ENCODE data around the gene OPALIN.
"Not testable (repeated sequence)": the region's sequence is repeated elsewhere in the genome, so short reads cannot be mapped to it uniquely, and the experiment has no call there.

The OPALIN gene

GRCh38 chr10:96338279-96338925 is 20.4 kb downstream of the OPALIN start:
- no peak for DNase-seq (ENCODE audit: low read depth in 2 of 2)

GRCh38 chr10:96337106-96337505 is 21.7 kb downstream of the OPALIN start:
- DNase-seq (ENCODE audit: low read depth in 2 of 2): no peak

- DNase-seq (ENCODE audit: low read depth in 2 of 2): no peak
These were observed 23.9 kb downstream of the OPALIN start for GRCh38 chr10:96334616-96335526.

- DNase-seq (ENCODE audit: low read depth in 2 of 2): no peak
These were observed 25.7 kb downstream of the OPALIN start for GRCh38 chr10:96333101-96333500.

GRCh38 chr10:96327462-96327861 is 31.3 kb downstream of the OPALIN start:
- no peak for DNase-seq (ENCODE audit: low read depth in 2 of 2)

- DNase-seq (ENCODE audit: low read depth in 2 of 2): no peak
These were observed 33.0 kb downstream of the OPALIN start for GRCh38 chr10:96325719-96326373.

- DNase-seq (ENCODE audit: low read depth in 2 of 2): no peak
These were observed 34.4 kb downstream of the OPALIN start for GRCh38 chr10:96324447-96324846.

GRCh38 chr10:96322275-96322674 is 36.5 kb downstream of the OPALIN start:
- no peak for DNase-seq (ENCODE audit: low read depth in 2 of 2)

GRCh38 chr10:96321822-96322221 is 37.0 kb downstream of the OPALIN start:
- DNase-seq (ENCODE audit: low read depth in 2 of 2): no peak

- no peak for DNase-seq (ENCODE audit: low read depth in 2 of 2)
These were observed 38.9 kb downstream of the OPALIN start for GRCh38 chr10:96319754-96320474.

GRCh38 chr10:96317067-96317833 is 41.6 kb downstream of the OPALIN start:
- no peak for DNase-seq (ENCODE audit: low read depth in 2 of 2)

- no peak for DNase-seq (ENCODE audit: low read depth in 2 of 2)
These were observed 45.5 kb downstream of the OPALIN start for GRCh38 chr10:96313344-96313743.

GRCh38 chr10:96311180-96311715 is 47.6 kb downstream of the OPALIN start:
- no peak for DNase-seq (ENCODE audit: low read depth in 2 of 2)

- no peak for DNase-seq (ENCODE audit: low read depth in 2 of 2)
These were observed 48.5 kb downstream of the OPALIN start for GRCh38 chr10:96310321-96310669.

- no peak for DNase-seq (ENCODE audit: low read depth in 2 of 2)
These were observed 49.0 kb downstream of the OPALIN start for GRCh38 chr10:96309628-96310320.

GRCh38 chr10:96308854-96309253 is 49.9 kb downstream of the OPALIN start:
- not testable (repeated sequence) for DNase-seq (ENCODE audit: low read depth in 2 of 2)

- DNase-seq (ENCODE audit: low read depth in 2 of 2): no peak
These were observed 52.3 kb downstream of the OPALIN start for GRCh38 chr10:96306516-96306915.

- no peak for DNase-seq (ENCODE audit: low read depth in 2 of 2)
These were observed 53.8 kb downstream of the OPALIN start for GRCh38 chr10:96305019-96305418.

- no peak for DNase-seq (ENCODE audit: low read depth in 2 of 2)
These were observed 54.6 kb downstream of the OPALIN start, which contains the start of gene DNTT for GRCh38 chr10:96304230-96304629. Gene DNTT, plus strand, starts transcription at chr10:96304434. Its CDS starts 64 bp downstream, at chr10:96304498.

GRCh38 chr10:96301616-96302015 is 57.2 kb downstream of the OPALIN start:
- no peak for DNase-seq (ENCODE audit: low read depth in 2 of 2)
